Mesenchymal stem cell (in vitro differentiated cells and primary cell): ENCODE results near the gene CORO6.

Experiments
- DNase-seq: peaks from one replicate; pipeline ENCODE4 v3.0.0-alpha.2; 2013
- H2AFZ ChIP-seq: one replicate; pipeline ENCODE4 v1.6.1; 2013; ENCODE audit warnings: low read depth, mild to moderate bottlenecking, control low read depth, inconsistent platforms, low read length, moderate library complexity
- H2AK5ac ChIP-seq: 2 replicates; pipeline ENCODE4 v1.6.1; 2013; ENCODE audit warnings: low read length, moderate library complexity, mild to moderate bottlenecking, inconsistent platforms; ENCODE audit not compliant: severe bottlenecking
- H2BK120ac ChIP-seq: one replicate; pipeline ENCODE4 v1.6.1; 2013; ENCODE audit warnings: low read depth, mild to moderate bottlenecking, inconsistent platforms, low read length, moderate library complexity
- H2BK12ac ChIP-seq, 2 experiments: one replicate each; pipeline ENCODE4 v1.6.1; 2013; ENCODE audit warnings: inconsistent platforms in 2 of 2, low read length in 2 of 2, mild to moderate bottlenecking in 2 of 2, moderate library complexity in 2 of 2, control low read depth in 1 of 2
- H2BK15ac ChIP-seq: one replicate; pipeline ENCODE4 v1.6.1; 2013; ENCODE audit warnings: mild to moderate bottlenecking, low read depth, inconsistent platforms; ENCODE audit not compliant: poor library complexity, severe bottlenecking
- H2BK5ac ChIP-seq: 2 replicates; pipeline ENCODE4 v1.6.1; 2013; ENCODE audit warnings: low read depth, mild to moderate bottlenecking, low read length, control low read depth, inconsistent platforms; ENCODE audit not compliant: poor library complexity, severe bottlenecking
- H3K14ac ChIP-seq, 2 experiments: one replicate each; pipeline ENCODE4 v1.6.1; 2013; ENCODE audit warnings: inconsistent platforms in 2 of 2, low read length in 2 of 2, control low read depth in 1 of 2, mild to moderate bottlenecking in 1 of 2, moderate library complexity in 1 of 2
- H3K18ac ChIP-seq, 2 experiments: one replicate each; pipeline ENCODE4 v1.6.1; 2013; ENCODE audit warnings: inconsistent platforms in 2 of 2, low read length in 2 of 2, control low read depth in 1 of 2, low read depth in 1 of 2, mild to moderate bottlenecking in 1 of 2
- H3K23ac ChIP-seq, 2 experiments: one replicate each; pipeline ENCODE4 v1.6.1; 2013; ENCODE audit warnings: inconsistent platforms in 2 of 2, low read length in 2 of 2, mild to moderate bottlenecking in 2 of 2, moderate library complexity in 2 of 2, control low read depth in 1 of 2
- H3K27ac ChIP-seq: 2 replicates; pipeline ENCODE4 v1.5.1; 2013; ENCODE audit warnings: mild to moderate bottlenecking, moderate library complexity, low read length, control low read depth, inconsistent platforms; ENCODE audit not compliant: poor library complexity, severe bottlenecking
- H3K27me3 ChIP-seq, 2 experiments: 2 replicates each; pipeline versions ENCODE4 v1.6.1 to v1.7.0; 2013; ENCODE audit warnings: low read length in 2 of 2, mild to moderate bottlenecking in 2 of 2, moderate library complexity in 2 of 2, control low read depth in 1 of 2, inconsistent platforms in 1 of 2; ENCODE audit not compliant: control insufficient read depth in 1 of 2, insufficient read depth in 1 of 2
- H3K36me3 ChIP-seq, 2 experiments: 2 replicates each; pipeline versions ENCODE4 v1.6.1 to v1.7.0; 2013; ENCODE audit warnings: low read length in 2 of 2, control low read depth in 1 of 2, inconsistent platforms in 1 of 2, low read depth in 1 of 2, mild to moderate bottlenecking in 1 of 2; ENCODE audit not compliant: insufficient read depth in 2 of 2, control insufficient read depth in 1 of 2
- H3K4ac ChIP-seq, 2 experiments: one replicate each; pipeline ENCODE4 v1.6.1; 2013; ENCODE audit warnings: inconsistent platforms in 2 of 2, low read length in 2 of 2, mild to moderate bottlenecking in 2 of 2, moderate library complexity in 2 of 2, control low read depth in 1 of 2, low read depth in 1 of 2
- H3K4me1 ChIP-seq: 2 replicates; pipeline ENCODE4 v1.6.1; 2013; ENCODE audit warnings: low read depth, low read length, control low read depth; ENCODE audit not compliant: control insufficient read depth, insufficient read depth
- H3K4me2 ChIP-seq: 2 replicates; pipeline ENCODE4 v1.6.1; 2013; ENCODE audit warnings: low read length, mild to moderate bottlenecking, inconsistent platforms; ENCODE audit not compliant: poor library complexity, severe bottlenecking
- H3K4me3 ChIP-seq, 2 experiments: 2 replicates each; pipeline versions ENCODE4 v1.5.1 to v1.7.0; 2013; ENCODE audit warnings: low read length in 2 of 2, mild to moderate bottlenecking in 2 of 2, control low read depth in 1 of 2, low read depth in 1 of 2; ENCODE audit not compliant: insufficient read depth in 1 of 2
- H3K79me1 ChIP-seq: replicated peaks from 2 replicates; pipeline ENCODE4 v1.6.1; 2013; ENCODE audit warnings: mild to moderate bottlenecking, control low read depth, low read length, inconsistent platforms; ENCODE audit not compliant: poor library complexity, severe bottlenecking
- H3K9ac ChIP-seq: 2 replicates; pipeline ENCODE4 v1.7.0; 2013; ENCODE audit warnings: mild to moderate bottlenecking, low read length, moderate library complexity
- H3K9me3 ChIP-seq: 2 replicates; pipeline ENCODE4 v1.7.0; 2013; ENCODE audit warnings: mild to moderate bottlenecking, low read length; ENCODE audit not compliant: control insufficient read depth
- H4K8ac ChIP-seq: one replicate; pipeline ENCODE4 v1.6.1; 2013; ENCODE audit warnings: inconsistent platforms, mild to moderate bottlenecking, low read length, moderate library complexity
- H4K91ac ChIP-seq: one replicate; pipeline ENCODE4 v1.6.1; 2013; ENCODE audit warnings: mild to moderate bottlenecking, low read length, inconsistent platforms
- WGBS: methylation state at CpG from one replicate; pipeline ENCODE4 v1.1.7; 2013; ENCODE audit warnings: mixed read lengths; 5-methylcytosine and 5-hydroxymethylcytosine counted together

CORO6 gene

DNA sequence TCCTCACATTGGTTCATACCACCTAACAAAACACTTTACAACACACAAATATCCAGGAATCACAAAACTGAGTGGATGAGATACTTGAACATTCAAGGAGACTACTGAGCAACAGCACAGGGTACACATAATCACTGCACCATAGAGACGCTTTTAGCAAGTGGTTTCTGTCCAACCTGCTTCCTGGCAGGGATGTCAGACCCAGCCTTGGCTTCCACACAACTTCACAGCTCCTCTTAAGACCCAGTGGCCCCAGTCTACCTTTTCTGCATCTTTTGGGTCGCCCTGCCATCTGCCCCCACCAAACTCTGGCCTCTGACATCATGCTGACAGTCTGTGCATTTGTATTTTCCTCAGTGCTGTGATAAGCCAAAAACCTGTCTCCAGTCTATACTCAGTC lies 5.9 kb upstream of the CORO6 start:
- no peak for DNase-seq
- Histone ChIP-seq H3K79me1 (peaks cover 23% of the 10 kb centered on the region), H2BK120ac (no peak overlapping the region), H3K27me3 (no peaks in the 10 kb centered on the region), H3K14ac (no peak overlapping the region), H3K9me3 (no peaks in the 10 kb centered on the region), H3K18ac (no peak overlapping the region), H2AFZ (no peak overlapping the region), H3K4me1 (no peaks in the 10 kb centered on the region), H3K23ac (no peak overlapping the region), H3K9ac (no peak overlapping the region), H2BK12ac (no peak overlapping the region), H3K4me3 (no peak overlapping the region), H3K27ac (no peak overlapping the region), H3K36me3 (peaks cover 21 to 23% of the 10 kb centered on the region in 2 experiments), H2AK5ac (no peak overlapping the region), H3K4ac (no peak overlapping the region), H4K91ac (no peak overlapping the region), H2BK5ac (no peak overlapping the region), H2BK15ac (no peak overlapping the region), H3K4me2 (no peak overlapping the region), H4K8ac (no peak overlapping the region)
- whole genome bisulfite sequencing, result 90% methylated on average over 2 of the region's 2 CpGs

DNA sequence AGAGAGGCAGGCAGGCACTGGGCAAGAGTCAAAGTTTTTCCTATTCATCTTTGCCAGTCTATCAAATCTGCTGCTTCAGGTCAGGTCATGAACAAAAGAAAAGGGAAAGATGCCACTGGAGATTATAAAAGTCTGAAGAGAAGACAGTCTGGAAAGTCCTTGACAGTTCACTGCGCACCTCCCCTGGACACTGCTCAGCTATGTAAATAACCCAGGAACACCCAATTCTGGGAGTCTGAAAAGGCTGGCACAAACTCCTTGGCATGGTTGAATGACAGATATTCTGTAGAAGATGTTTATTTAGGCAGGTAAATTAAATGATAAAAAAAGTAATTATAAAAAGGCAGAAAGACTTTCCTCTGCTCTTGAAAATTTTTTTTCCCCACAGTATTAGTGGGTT lies 5.2 kb upstream of the CORO6 start:
- H3K36me3 ChIP-seq, result peaks cover 20 to 23% of the 10 kb centered on the region in 2 experiments
- H3K27ac ChIP-seq, result no peak overlapping the region
- H3K27me3 ChIP-seq, result no peaks in the 10 kb centered on the region
- no peak overlapping the region for H3K4me2 ChIP-seq
- no peaks in the 10 kb centered on the region for H3K9me3 ChIP-seq
- peaks cover 20% of the 10 kb centered on the region for H3K79me1 ChIP-seq
- H2BK5ac ChIP-seq, result no peak overlapping the region
- no peak overlapping the region for H3K14ac ChIP-seq
- no peak overlapping the region for H3K18ac ChIP-seq
- no peak overlapping the region for H3K9ac ChIP-seq
- no peak overlapping the region for H2AFZ ChIP-seq
- DNase-seq, result no peak
- no peak overlapping the region for H4K91ac ChIP-seq
- no peak overlapping the region for H3K23ac ChIP-seq
- H2BK120ac ChIP-seq, result no peak overlapping the region
- no peak overlapping the region for H2AK5ac ChIP-seq
- no peak overlapping the region for H3K4me3 ChIP-seq
- H3K4ac ChIP-seq, result no peak overlapping the region
- peaks cover 3% of the 10 kb centered on the region for H3K4me1 ChIP-seq
- H2BK15ac ChIP-seq, result no peak overlapping the region
- WGBS, result 100% methylated on average over 1 of the region's 1 CpG
- H4K8ac ChIP-seq, result no peak overlapping the region
- H2BK12ac ChIP-seq, result no peak overlapping the region

DNA sequence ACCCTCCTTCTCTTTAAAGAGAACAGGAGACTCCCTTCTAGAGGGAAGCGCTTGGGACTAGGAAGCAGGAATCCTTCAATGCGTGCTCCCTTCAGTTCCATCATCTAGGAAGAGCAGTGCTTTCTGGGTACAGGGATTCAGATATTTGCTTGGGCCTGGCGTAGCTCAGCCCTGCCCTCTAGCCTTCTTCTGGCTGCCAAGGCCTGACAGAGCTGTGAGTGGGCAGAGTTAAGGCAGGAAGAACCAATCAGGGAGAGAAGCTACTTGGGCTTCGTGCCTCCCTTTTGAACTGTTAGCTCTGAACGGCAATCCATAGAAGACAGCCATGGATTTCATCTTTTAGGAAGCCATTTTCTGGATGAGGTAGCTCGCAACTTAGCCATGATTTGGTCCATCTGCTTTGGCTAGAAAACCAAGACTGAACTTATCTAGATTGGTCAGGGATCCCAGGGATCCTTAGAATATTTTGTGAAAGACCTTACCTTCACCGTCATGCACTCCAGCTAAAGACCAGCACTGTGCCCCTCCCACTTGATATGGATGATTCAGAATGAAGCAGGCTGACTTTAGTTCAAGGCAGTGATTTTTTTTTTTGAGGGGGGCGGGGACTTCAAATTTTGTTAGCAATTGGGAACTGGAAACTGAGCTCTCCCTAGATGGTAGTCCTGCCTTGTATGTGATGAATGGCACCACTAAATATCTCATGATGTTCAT lies 2.5 kb upstream of the CORO6 start:
- Histone ChIP-seq H2AFZ (no peak overlapping the region), H2BK5ac (no peak overlapping the region), H3K9me3 (no peaks in the 10 kb centered on the region), H3K18ac (no peak overlapping the region), H3K27me3 (no peaks in the 10 kb centered on the region), H4K91ac (no peak overlapping the region), H3K4me2 (no peak overlapping the region), H3K36me3 (peaks cover 0 to 3% of the 10 kb centered on the region in 2 experiments), H2BK120ac (no peak overlapping the region), H2BK15ac (no peak overlapping the region), H2AK5ac (no peak overlapping the region), H3K9ac (no peak overlapping the region), H3K79me1 (peaks cover 9% of the 10 kb centered on the region), H3K4me3 (no peak overlapping the region), H4K8ac (no peak overlapping the region), H3K4me1 (peaks cover 17% of the 10 kb centered on the region), H3K4ac (no peak overlapping the region), H3K14ac (no peak overlapping the region), H3K27ac (no peak overlapping the region), H2BK12ac (no peak overlapping the region), H3K23ac (no peak overlapping the region)
- 84% methylated on average over 8 of the region's 8 CpGs for WGBS
- DNase-seq, result no peak

DNA sequence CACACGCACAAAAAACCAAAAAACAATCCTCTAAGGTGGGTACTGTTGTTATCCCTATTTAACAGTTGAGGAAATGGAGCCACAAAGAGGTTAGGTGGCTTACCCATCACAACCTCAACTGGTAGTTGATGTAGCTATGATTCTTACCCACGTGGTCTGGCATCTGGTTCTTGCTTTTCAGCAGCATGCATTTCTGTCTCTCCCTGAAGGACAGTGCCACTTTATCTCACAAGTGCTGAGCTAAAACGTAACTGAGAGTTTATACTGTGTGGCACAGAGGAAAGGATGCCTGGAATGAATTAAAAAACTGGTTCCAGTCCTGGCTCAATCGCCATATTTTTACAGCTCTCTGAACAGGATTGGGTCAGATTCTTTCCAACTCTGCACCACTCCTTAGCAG lies 1.9 kb upstream of the CORO6 start:
- Histone ChIP-seq H3K14ac (no peak overlapping the region), H2BK5ac (no peak overlapping the region), H3K27ac (no peak overlapping the region), H2BK15ac (no peak overlapping the region), H3K23ac (no peak overlapping the region), H3K27me3 (no peaks in the 10 kb centered on the region), H3K4me2 (no peak overlapping the region), H3K9ac (no peak overlapping the region), H3K36me3 (peaks cover 0 to 3% of the 10 kb centered on the region in 2 experiments), H3K4me3 (no peak overlapping the region), H2BK12ac (no peak overlapping the region), H3K4ac (no peak overlapping the region), H4K91ac (no peak overlapping the region), H4K8ac (no peak overlapping the region), H3K4me1 (peaks cover 19% of the 10 kb centered on the region), H3K18ac (no peak overlapping the region), H3K79me1 (peaks cover 9% of the 10 kb centered on the region), H2AK5ac (no peak overlapping the region), H3K9me3 (no peaks in the 10 kb centered on the region), H2AFZ (no peak overlapping the region), H2BK120ac (no peak overlapping the region)
- 76% methylated on average over 3 of the region's 4 CpGs for WGBS
- no peak for DNase-seq
